Panc1 (cell line): ENCODE data around the gene DAB1. TPM values are rescaled to one million over a fixed set of nuclear protein-coding genes. Genes with fewer than 3 reads are reported as not detected.

Experiments used
- ATAC-seq: fragments of 200-7000 bp; cut with Tn5 transposase; 2 replicates; pipeline ENCODE4 v1.9.1; 2020; ENCODE audit warnings: mild to moderate bottlenecking, moderate library complexity
- BruUV-seq: library from RNA; stranded (reverse); fragments of 400-500 nt; replicated peaks from 2 replicates; lab custom pipeline; 2021; lab: Mats Ljungman, UMichigan
- CTCF ChIA-PET: fragments of 300-600 bp; sonication (Branson Sonifier 250); formaldehyde crosslinking; loops from one replicate; lab custom pipeline; 2022; ENCODE audit warnings: antibody characterized with exemption; lab: Charles Lee
- POLR2A ChIA-PET: fragments of 300-600 bp; sonication (Branson Sonifier 250); formaldehyde crosslinking; loops from one replicate; lab custom pipeline; 2022; ENCODE audit warnings: antibody characterized with exemption; lab: Charles Lee
- DNase-seq: peaks from one replicate; pipeline ENCODE4 v3.0.0-alpha.2; 2010; ENCODE audit warnings: low read depth, low spot score
- H3K27ac ChIP-seq: 2 replicates; pipeline ENCODE4 v1.5.1; 2011; ENCODE audit warnings: mild to moderate bottlenecking, low read length, inconsistent platforms
- H3K27me3 ChIP-seq: fragments of 200-500 bp; sonication (Bioruptor generic); 2 replicates; pipeline ENCODE4 v1.6.0; 2014; ENCODE audit warnings: low read length, inconsistent platforms; ENCODE audit not compliant: control insufficient read depth, insufficient read depth
- H3K36me3 ChIP-seq: fragments of 200-500 bp; sonication (Bioruptor generic); 2 replicates; pipeline ENCODE4 v1.5.1; 2014; ENCODE audit warnings: inconsistent platforms, mild to moderate bottlenecking, low read length, moderate library complexity; ENCODE audit not compliant: control insufficient read depth, insufficient read depth
- H3K4me1 ChIP-seq: 2 replicates; pipeline ENCODE4 v1.5.1; 2011; ENCODE audit warnings: inconsistent platforms, mild to moderate bottlenecking, low read length, moderate library complexity; ENCODE audit not compliant: control insufficient read depth, insufficient read depth
- H3K4me3 ChIP-seq, 2 experiments: 2 replicates each; pipeline ENCODE4 v1.5.1; 2011 to 2012; ENCODE audit warnings: low read depth in 2 of 2, low read length in 2 of 2, mild to moderate bottlenecking in 2 of 2, inconsistent platforms in 1 of 2, moderate library complexity in 1 of 2
- H3K9me3 ChIP-seq: fragments of 200-500 bp; sonication (Bioruptor generic); 2 replicates; pipeline ENCODE4 v1.5.1; 2014; ENCODE audit warnings: low read depth, mild to moderate bottlenecking, inconsistent platforms, low read length, moderate library complexity; ENCODE audit not compliant: control insufficient read depth, insufficient read depth
- CTCF ChIP-seq: fragments of 450-650 bp; IDR thresholded peaks from 2 replicates; pipeline ENCODE4 v1.5.1; 2017; ENCODE audit warnings: mild to moderate bottlenecking
- POLR2AphosphoS5 ChIP-seq: IDR thresholded peaks from 2 replicates; pipeline ENCODE4 v1.6.1; 2012; ENCODE audit warnings: mild to moderate bottlenecking, low read depth, low read length, moderate library complexity
- REST ChIP-seq, 2 experiments: IDR thresholded peaks; 2 replicates each; pipeline ENCODE4 v1.6.1; 2011 to 2012; ENCODE audit warnings: low read depth in 2 of 2, control low read depth in 1 of 2, low read length in 1 of 2, mild to moderate bottlenecking in 1 of 2, moderate library complexity in 1 of 2; ENCODE audit not compliant: insufficient read depth in 1 of 2
- SIN3A ChIP-seq: IDR thresholded peaks from 2 replicates; pipeline ENCODE4 v1.6.1; 2012; ENCODE audit warnings: low read depth, mild to moderate bottlenecking, low read length, moderate library complexity, borderline replicate concordance; ENCODE audit not compliant: insufficient read depth
- TCF7L2 ChIP-seq: IDR thresholded peaks from 2 replicates; pipeline ENCODE4 v1.6.1; 2011; ENCODE audit warnings: mild to moderate bottlenecking, low read depth, low read length, inconsistent platforms
- in situ Hi-C: cut with HindIII; loops from 2 replicates; pipeline ENCODE4 v1.10.0; 2016; ENCODE audit warnings: low sequenced_read_pairs, low pct_unique_long_range_greater_than_20kb
- intact Hi-C: fragments of 100-400 bp; cut with micrococcal nuclease; formaldehyde crosslinking; loops from one replicate; pipeline ENCODE4 v1.10.0; 2022; ENCODE audit not compliant: unreplicated experiment
- total RNA-seq: library from RNA; stranded (reverse); gene quantifications from one replicate; pipeline ENCODE4 v1.2.1, GENCODE V29; 2021; ENCODE audit not compliant: unreplicated experiment

Gene DAB1
- total RNA-seq, 1 experiment from 2014 or later, result 0.05 TPM

DNA sequence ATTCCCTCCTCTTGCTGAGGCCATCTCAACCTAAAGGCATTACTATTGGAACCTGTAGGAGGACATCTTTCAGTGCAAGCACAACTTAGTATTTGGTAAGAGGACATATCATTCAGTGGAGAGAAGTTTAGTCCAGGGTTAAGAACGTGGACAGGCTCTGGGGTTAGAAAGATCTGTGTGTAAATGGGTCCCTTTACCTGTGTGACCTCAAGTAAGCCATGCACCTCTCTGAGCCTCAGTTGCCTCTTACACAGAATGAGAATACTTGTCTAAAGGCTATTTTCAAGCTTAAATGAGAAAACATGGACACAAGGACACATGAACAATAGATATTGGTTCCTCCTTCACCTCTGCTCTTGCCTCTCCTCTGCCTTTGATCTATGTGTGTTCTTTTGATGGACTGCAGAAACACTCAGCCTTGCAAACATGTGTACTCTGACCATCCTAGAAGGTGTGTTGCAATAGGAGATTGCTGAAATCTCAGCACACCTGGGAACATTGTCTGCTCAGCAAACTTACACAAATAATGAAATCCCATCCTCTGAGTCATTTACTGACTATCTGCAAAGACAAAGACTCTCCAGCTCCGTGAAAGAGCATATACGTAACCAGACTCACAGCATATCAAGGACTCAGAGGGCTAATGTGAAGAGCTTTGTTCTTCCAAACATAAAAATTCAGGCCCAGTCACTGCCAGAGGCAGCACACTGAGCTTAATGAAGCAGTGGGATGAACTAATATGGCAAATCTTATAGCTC, 143.8 kb downstream of the DAB1 start:
- no TSS peak for BruUV-seq
- ChIA-PET POLR2A (no interaction called here), CTCF (no interaction called here)
- in situ Hi-C loops, result no loop called here
- no peaks in the 10 kb centered on the region for H3K4me1 ChIP-seq
- DNase-seq, result no peak
- H3K4me3 ChIP-seq, result no peak overlapping the region
- no peak for ATAC-seq
- H3K27me3 ChIP-seq, result no peaks in the 10 kb centered on the region; the same call in 1 of the 2 replicates
- no peaks in the 10 kb centered on the region for H3K36me3 ChIP-seq
- H3K27ac ChIP-seq, result no peak overlapping the region
- H3K9me3 ChIP-seq, result no peaks in the 10 kb centered on the region
- TF ChIP-seq POLR2AphosphoS5, result no peak
- intact Hi-C loops, result no loop called here

- intact Hi-C loops (no loop called here), in situ Hi-C loops (no loop called here)
- no peak overlapping the region for H3K27ac ChIP-seq
- ChIA-PET POLR2A (no interaction called here), CTCF (no interaction called here)
- H3K4me3 ChIP-seq, result no peak overlapping the region
- TF ChIP-seq TCF7L2 (no peak), CTCF (no peak), REST (IDR thresholded peaks at IDR 0.05; ENCODE audit: insufficient read depth in 1 of 2, low read depth in 2 of 2, low read length in 1 of 2) (no peak), POLR2AphosphoS5 (no peak), SIN3A (no peak)
- no peaks in the 10 kb centered on the region for H3K36me3 ChIP-seq
- no TSS peak for BruUV-seq
- H3K27me3 ChIP-seq, result no peaks in the 10 kb centered on the region; the same call in 1 of the 2 replicates
- no peaks in the 10 kb centered on the region for H3K4me1 ChIP-seq
- ATAC-seq (no peak), DNase-seq (no peak)
- no peaks in the 10 kb centered on the region for H3K9me3 ChIP-seq
Measured at GRCh38 chr1:57278558-57278957, 145.3 kb downstream of the DAB1 start.

GRCh38 chr1:57277681-57278080, 146.2 kb downstream of the DAB1 start:
- no peaks in the 10 kb centered on the region for H3K4me1 ChIP-seq
- DNase-seq (no peak), ATAC-seq (no peak)
- H3K9me3 ChIP-seq, result no peaks in the 10 kb centered on the region
- ChIA-PET POLR2A (interaction anchor here (0.5 kb wide), 1 partner anchor 1312 kb away, joined by 5 read pairs; no protein-coding TSS in a partner anchor), CTCF (no interaction called here)
- no TSS peak for BruUV-seq
- no peak overlapping the region for H3K4me3 ChIP-seq
- intact Hi-C loops (no loop called here), in situ Hi-C loops (no loop called here)
- H3K36me3 ChIP-seq, result no peaks in the 10 kb centered on the region
- no peak for TF ChIP-seq SIN3A
- TF ChIP-seq CTCF, result no peak
- TF ChIP-seq REST (IDR thresholded peaks at IDR 0.05; ENCODE audit: insufficient read depth in 1 of 2, low read depth in 2 of 2, low read length in 1 of 2), result no peak
- no peak for TF ChIP-seq POLR2AphosphoS5
- TF ChIP-seq TCF7L2, result no peak
- H3K27me3 ChIP-seq, result no peaks in the 10 kb centered on the region; the same call in 1 of the 2 replicates
- H3K27ac ChIP-seq, result no peak overlapping the region
